H9 (cell line): ENCODE measurements around the gene CWC15. TPM values are rescaled to one million over a fixed set of nuclear protein-coding genes. Genes with fewer than 3 reads are reported as not detected.

Experiments
- DNase-seq: peaks from one replicate; pipeline ENCODE4 v3.0.0-alpha.2; 2017
- H2AFZ ChIP-seq: one replicate; pipeline ENCODE4 v1.6.1; 2013; ENCODE audit warnings: mild to moderate bottlenecking, low read length, control low read depth, moderate library complexity
- H2AK5ac ChIP-seq: 2 replicates; pipeline ENCODE4 v1.6.1; 2013; ENCODE audit warnings: low read length, control low read depth, mixed read lengths; ENCODE audit not compliant: insufficient read length
- H2BK120ac ChIP-seq: one replicate; pipeline ENCODE4 v1.6.1; 2013; ENCODE audit warnings: low read depth, mild to moderate bottlenecking, low read length, control low read depth, inconsistent platforms; ENCODE audit not compliant: poor library complexity, severe bottlenecking
- H2BK12ac ChIP-seq: 2 replicates; pipeline ENCODE4 v1.6.1; 2013; ENCODE audit warnings: low read length, control low read depth, mixed read lengths, low read depth; ENCODE audit not compliant: insufficient read length
- H2BK15ac ChIP-seq: 2 replicates; pipeline ENCODE4 v1.6.1; 2013; ENCODE audit warnings: low read depth, low read length, control low read depth
- H2BK20ac ChIP-seq: one replicate; pipeline ENCODE4 v1.6.1; 2013; ENCODE audit warnings: low read depth, mild to moderate bottlenecking, low read length, control low read depth, inconsistent platforms; ENCODE audit not compliant: poor library complexity, severe bottlenecking
- H2BK5ac ChIP-seq: 2 replicates; pipeline ENCODE4 v1.6.1; 2013; ENCODE audit warnings: low read length, control low read depth, mixed read lengths; ENCODE audit not compliant: insufficient read length
- H3K14ac ChIP-seq: 2 replicates; pipeline ENCODE4 v1.6.1; 2013; ENCODE audit warnings: low read length, control low read depth; ENCODE audit not compliant: insufficient read depth
- H3K18ac ChIP-seq: 2 replicates; pipeline ENCODE4 v1.6.1; 2013; ENCODE audit warnings: low read depth, mild to moderate bottlenecking, mixed read lengths, low read length, control low read depth; ENCODE audit not compliant: insufficient read length
- H3K23ac ChIP-seq: 2 replicates; pipeline ENCODE4 v1.6.1; 2013; ENCODE audit warnings: low read length, control low read depth, mixed read lengths, low read depth; ENCODE audit not compliant: insufficient read length
- H3K23me2 ChIP-seq: 2 replicates; pipeline ENCODE4 v1.6.1; 2013; ENCODE audit warnings: low read depth, mild to moderate bottlenecking, mixed read lengths, low read length, control low read depth; ENCODE audit not compliant: insufficient read length, poor library complexity, severe bottlenecking
- H3K27ac ChIP-seq: 2 replicates; pipeline ENCODE4 v1.5.1; 2013; ENCODE audit warnings: low read length, control low read depth, mixed read lengths, low read depth; ENCODE audit not compliant: insufficient read length
- H3K27me3 ChIP-seq: 2 replicates; pipeline ENCODE4 v1.6.1; 2013; ENCODE audit warnings: low read length, control low read depth, inconsistent platforms; ENCODE audit not compliant: insufficient read depth
- H3K4ac ChIP-seq: 2 replicates; pipeline ENCODE4 v1.6.1; 2013; ENCODE audit warnings: low read depth, mild to moderate bottlenecking, control low read depth, inconsistent platforms, low read length, moderate library complexity
- H3K4me1 ChIP-seq: 2 replicates; pipeline ENCODE4 v1.6.1; 2013; ENCODE audit warnings: low read length, control low read depth, inconsistent platforms; ENCODE audit not compliant: insufficient read depth
- H3K4me2 ChIP-seq: 2 replicates; pipeline ENCODE4 v1.6.1; 2013; ENCODE audit warnings: low read length, control low read depth, mixed read lengths; ENCODE audit not compliant: insufficient read length, insufficient read depth
- H3K56ac ChIP-seq: 2 replicates; pipeline ENCODE4 v1.6.1; 2013; ENCODE audit warnings: low read depth, mild to moderate bottlenecking, mixed read lengths, low read length, control low read depth; ENCODE audit not compliant: insufficient read length
- H3K79me1 ChIP-seq: 2 replicates; pipeline ENCODE4 v1.6.1; 2013; ENCODE audit warnings: low read depth, mild to moderate bottlenecking, moderate library complexity, low read length, control low read depth, inconsistent platforms; ENCODE audit not compliant: insufficient read depth, poor library complexity, severe bottlenecking
- H3K79me2 ChIP-seq: 2 replicates; pipeline ENCODE4 v1.6.1; 2013; ENCODE audit warnings: low read length, control low read depth, inconsistent platforms; ENCODE audit not compliant: insufficient read depth
- H3K9ac ChIP-seq: 2 replicates; pipeline ENCODE4 v1.6.1; 2013; ENCODE audit warnings: low read length, control low read depth, mixed read lengths; ENCODE audit not compliant: insufficient read length; ENCODE audit errors: extremely low read depth
- H3K9me3 ChIP-seq: one replicate; pipeline ENCODE4 v1.6.1; 2013; ENCODE audit warnings: low read depth, low read length, inconsistent platforms; ENCODE audit not compliant: control insufficient read depth
- H3T11ph ChIP-seq: one replicate; pipeline ENCODE4 v1.6.1; 2013; ENCODE audit warnings: mild to moderate bottlenecking, low read length, control low read depth, inconsistent platforms
- H4K20me1 ChIP-seq: one replicate; pipeline ENCODE4 v1.6.1; 2013; ENCODE audit not compliant: control insufficient read depth, insufficient read length, insufficient read depth
- H4K5ac ChIP-seq: 2 replicates; pipeline ENCODE4 v1.6.1; 2013; ENCODE audit warnings: low read depth, mild to moderate bottlenecking, mixed read lengths, low read length, control low read depth; ENCODE audit not compliant: insufficient read length
- H4K8ac ChIP-seq: replicated peaks from 2 replicates; pipeline ENCODE4 v1.6.1; 2013; ENCODE audit warnings: low read length, control low read depth, mixed read lengths, low read depth; ENCODE audit not compliant: insufficient read length
- H4K91ac ChIP-seq: 2 replicates; pipeline ENCODE4 v1.6.1; 2013; ENCODE audit warnings: low read depth, mild to moderate bottlenecking, moderate library complexity, mixed read lengths, low read length, control low read depth; ENCODE audit not compliant: insufficient read length
- H3K27ac Mint-ChIP-seq, 3 experiments: 2 replicates in 2 of 3; 3 replicates in 1 of 3; pipeline ENCODE4 v1.8.0; 2020 to 2021; ENCODE audit warnings: mixed read lengths in 3 of 3, mild to moderate bottlenecking in 1 of 3, moderate library complexity in 1 of 3
- H3K27me3 Mint-ChIP-seq: 2 replicates; pipeline ENCODE4 v1.8.0; 2021; ENCODE audit warnings: low read depth, mild to moderate bottlenecking, moderate library complexity, mixed read lengths
- H3K36me3 Mint-ChIP-seq, 3 experiments: 2 replicates in 2 of 3; 3 replicates in 1 of 3; pipeline ENCODE4 v1.8.0; 2020 to 2021; ENCODE audit warnings: low read depth in 3 of 3, mixed read lengths in 3 of 3; ENCODE audit not compliant: insufficient read depth in 1 of 3
- H3K4me1 Mint-ChIP-seq, 2 experiments: 2 replicates each; pipeline ENCODE4 v1.8.0; 2020; ENCODE audit warnings: mixed read lengths in 2 of 2
- H3K4me3 Mint-ChIP-seq, 2 experiments: 2 replicates in 1 of 2; 3 replicates in 1 of 2; pipeline ENCODE4 v1.8.0; 2020 to 2021; ENCODE audit warnings: mild to moderate bottlenecking in 2 of 2, mixed read lengths in 2 of 2, moderate library complexity in 1 of 2
- H3K9me3 Mint-ChIP-seq, 2 experiments: 2 replicates in 1 of 2; 3 replicates in 1 of 2; pipeline ENCODE4 v1.8.0; 2020; ENCODE audit warnings: mild to moderate bottlenecking in 2 of 2, mixed read lengths in 2 of 2, moderate library complexity in 1 of 2
- whole genome bisulfite sequencing: extraction: QIAGEN DNeasy Blood & Tissue Kit; methylation state at CpG from one replicate; pipeline ENCODE4 v1.1.7; 2013; ENCODE audit warnings: missing lambda C conversion rate, low lambda C conversion rate, mixed read lengths; ENCODE audit not compliant: insufficient read length; ENCODE audit errors: extremely low coverage; 5-methylcytosine and 5-hydroxymethylcytosine counted together
- total RNA-seq: library from RNA; stranded (reverse); gene quantifications from 2 replicates; pipeline ENCODE4 v1.2.1, GENCODE V29; 2021
- TF ChIP-seq, protein P1 (sequence below): fragments of 200-600 bp; sonication (generic); conservative IDR thresholded peaks from 3 replicates; pipeline ENCODE4 v1.8.0; 2021; ENCODE audit warnings: antibody characterized with exemption, mild to moderate bottlenecking

CWC15 gene
- total RNA-seq, 1 experiment from 2014 or later: 76.9 TPM

DNA sequence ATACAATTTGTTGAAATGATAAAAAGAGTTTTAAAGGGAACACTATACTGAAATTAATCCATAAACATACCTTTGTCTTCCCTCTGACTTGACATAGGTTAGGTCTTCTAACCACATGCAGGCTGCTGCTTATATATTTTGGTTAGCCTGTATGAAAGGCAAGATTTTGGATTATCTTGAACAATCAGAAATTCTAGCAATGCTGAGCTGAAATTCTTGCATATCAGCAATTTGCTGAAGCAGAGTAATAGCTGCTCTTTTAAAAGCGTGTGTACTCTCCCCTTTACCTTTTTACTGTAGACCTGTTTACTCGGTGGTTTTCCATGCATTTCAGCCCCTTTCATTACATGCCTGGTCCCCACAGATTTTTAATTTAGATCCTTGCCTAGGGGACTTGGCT lies 34.0 kb downstream of the CWC15 start:
- DNase-seq: no peak
- no peaks in the 10 kb centered on the region for H3K23me2 ChIP-seq
- no peak overlapping the region for H2BK120ac ChIP-seq
- H4K5ac ChIP-seq: no peak overlapping the region
- peaks cover 4% of the 10 kb centered on the region; the same call in 1 of the 2 replicates for H3K4me1 ChIP-seq
- H3K4me3 Mint-ChIP-seq: no peak overlapping the region
- H3K36me3 Mint-ChIP-seq: no peaks in the 10 kb centered on the region; a peak in 1 of 7 replicates
- no peaks in the 10 kb centered on the region for H3K79me2 ChIP-seq
- no peak overlapping the region for H3K27ac Mint-ChIP-seq
- H3K79me1 ChIP-seq: no peaks in the 10 kb centered on the region
- H3K27me3 ChIP-seq: no peaks in the 10 kb centered on the region
- no peak overlapping the region for H3K4ac ChIP-seq
- no peak overlapping the region for H3K14ac ChIP-seq
- no peak overlapping the region for H3K9ac ChIP-seq
- H3K9me3 Mint-ChIP-seq: no peaks in the 10 kb centered on the region; a peak in 1 of 5 replicates
- H3K23ac ChIP-seq: no peak overlapping the region
- no peak overlapping the region for H2BK5ac ChIP-seq
- no peak overlapping the region for H2BK20ac ChIP-seq
- TF ChIP-seq, protein P1, sequence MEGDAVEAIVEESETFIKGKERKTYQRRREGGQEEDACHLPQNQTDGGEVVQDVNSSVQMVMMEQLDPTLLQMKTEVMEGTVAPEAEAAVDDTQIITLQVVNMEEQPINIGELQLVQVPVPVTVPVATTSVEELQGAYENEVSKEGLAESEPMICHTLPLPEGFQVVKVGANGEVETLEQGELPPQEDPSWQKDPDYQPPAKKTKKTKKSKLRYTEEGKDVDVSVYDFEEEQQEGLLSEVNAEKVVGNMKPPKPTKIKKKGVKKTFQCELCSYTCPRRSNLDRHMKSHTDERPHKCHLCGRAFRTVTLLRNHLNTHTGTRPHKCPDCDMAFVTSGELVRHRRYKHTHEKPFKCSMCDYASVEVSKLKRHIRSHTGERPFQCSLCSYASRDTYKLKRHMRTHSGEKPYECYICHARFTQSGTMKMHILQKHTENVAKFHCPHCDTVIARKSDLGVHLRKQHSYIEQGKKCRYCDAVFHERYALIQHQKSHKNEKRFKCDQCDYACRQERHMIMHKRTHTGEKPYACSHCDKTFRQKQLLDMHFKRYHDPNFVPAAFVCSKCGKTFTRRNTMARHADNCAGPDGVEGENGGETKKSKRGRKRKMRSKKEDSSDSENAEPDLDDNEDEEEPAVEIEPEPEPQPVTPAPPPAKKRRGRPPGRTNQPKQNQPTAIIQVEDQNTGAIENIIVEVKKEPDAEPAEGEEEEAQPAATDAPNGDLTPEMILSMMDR: no peak
- H3K18ac ChIP-seq: no peak overlapping the region
- H3K4me2 ChIP-seq: no peak overlapping the region
- no peak overlapping the region for H4K91ac ChIP-seq
- H4K20me1 ChIP-seq: no peaks in the 10 kb centered on the region
- H2BK12ac ChIP-seq: no peak overlapping the region
- H3K27ac ChIP-seq: no peak overlapping the region
- H3K4me1 Mint-ChIP-seq: peaks cover 25 to 36% of the 10 kb centered on the region in 2 experiments
- H2BK15ac ChIP-seq: no peak overlapping the region
- H3K27me3 Mint-ChIP-seq: peaks cover 4% of the 10 kb centered on the region
- no peak overlapping the region for H2AK5ac ChIP-seq
- no peak overlapping the region for H2AFZ ChIP-seq
- no CpG with 5 or more reads among the region's 2 CpGs for WGBS
- H3K56ac ChIP-seq: no peak overlapping the region
- H4K8ac ChIP-seq: no peak overlapping the region
- H3K9me3 ChIP-seq: no peaks in the 10 kb centered on the region
- no peak overlapping the region for H3T11ph ChIP-seq
